HS-27A (cell line): ENCODE results near the gene NOTUM.

ENCODE experiments used
- DNase-seq: peaks from one replicate; pipeline ENCODE4 v3.0.0-alpha.2; 2012; ENCODE audit warnings: low read depth, missing footprints

The NOTUM gene

GRCh38 chr17:81935709-81936084 is 25.3 kb downstream of the NOTUM start:
- no peak for DNase-seq

GRCh38 chr17:81934850-81935708 is 25.9 kb downstream of the NOTUM start:
- no peak for DNase-seq

- no peak for DNase-seq
Measured at GRCh38 chr17:81934098-81934757, 26.8 kb downstream of the NOTUM start.

GRCh38 chr17:81933178-81933699 is 27.7 kb downstream of the NOTUM start:
- DNase-seq: no peak

GRCh38 chr17:81932333-81932983 is 28.5 kb downstream of the NOTUM start:
- no peak for DNase-seq

GRCh38 chr17:81931557-81932332 is 29.2 kb downstream of the NOTUM start:
- DNase-seq: no peak

GRCh38 chr17:81931189-81931556 is 29.8 kb downstream of the NOTUM start:
- DNase-seq: no peak

- DNase-seq: no peak
Measured at GRCh38 chr17:81930142-81931125, 30.6 kb downstream of the NOTUM start.

- DNase-seq: no peak
Measured at GRCh38 chr17:81929253-81930141, 31.5 kb downstream of the NOTUM start.

- no peak for DNase-seq
Measured at GRCh38 chr17:81928544-81929252, 32.3 kb downstream of the NOTUM start.

GRCh38 chr17:81927653-81928543 is 33.1 kb downstream of the NOTUM start, which contains the start of gene MAFG:
TSS of gene MAFG (minus strand) at chr17:81927735. CDS start at chr17:81923185, 4,550 bp downstream.
- peak; percentile 41 for DNase-seq

- DNase-seq: no peak
Measured at GRCh38 chr17:81927152-81927652, 33.8 kb downstream of the NOTUM start.

GRCh38 chr17:81926451-81927151 is 34.4 kb downstream of the NOTUM start:
- DNase-seq: peak; percentile 27

GRCh38 chr17:81925860-81926450 is 35.0 kb downstream of the NOTUM start:
- DNase-seq: no peak

- no peak for DNase-seq
Measured at GRCh38 chr17:81924557-81925532, 36.1 kb downstream of the NOTUM start.
